T1000 (cell line): ENCODE data around the gene SLC1A5.
"Not testable (repeated sequence)": the region's sequence is repeated elsewhere in the genome, so short reads cannot be mapped to it uniquely, and the experiment has no call there.

ENCODE experiments used
- DNase-seq: peaks from one replicate; lab custom pipeline; 2025; ENCODE audit warnings: mixed read lengths; lab: John Stamatoyannopoulos, UW

The SLC1A5 gene

GRCh38 chr19:46768746-46769145 is 19.6 kb downstream of the SLC1A5 start:
- not testable (repeated sequence) for DNase-seq

- DNase-seq = no peak
These were observed 21.7 kb downstream of the SLC1A5 start for GRCh38 chr19:46766569-46767317.

- DNase-seq = no peak
These were observed 23.5 kb downstream of the SLC1A5 start for GRCh38 chr19:46764817-46765291.

- no peak for DNase-seq
These were observed 26.0 kb downstream of the SLC1A5 start for GRCh38 chr19:46762245-46762890.

- DNase-seq = no peak
These were observed 27.0 kb downstream of the SLC1A5 start for GRCh38 chr19:46761418-46761831.

- not testable (repeated sequence) for DNase-seq
These were observed 27.5 kb downstream of the SLC1A5 start for GRCh38 chr19:46760897-46761296.

GRCh38 chr19:46760363-46760762 is 28.0 kb downstream of the SLC1A5 start:
- DNase-seq = no peak

- DNase-seq = no peak
These were observed 28.5 kb downstream of the SLC1A5 start for GRCh38 chr19:46759817-46760333.

GRCh38 chr19:46759206-46759605 is 29.2 kb downstream of the SLC1A5 start:
- DNase-seq = no peak

GRCh38 chr19:46756544-46756888 is 31.9 kb downstream of the SLC1A5 start:
- no peak for DNase-seq

GRCh38 chr19:46755853-46756543 is 32.4 kb downstream of the SLC1A5 start:
- DNase-seq = no peak

- DNase-seq = no peak
These were observed 33.1 kb downstream of the SLC1A5 start for GRCh38 chr19:46755077-46755852.

GRCh38 chr19:46753420-46754155 is 34.8 kb downstream of the SLC1A5 start:
- no peak for DNase-seq

- peak; percentile 34 for DNase-seq
These were observed 39.9 kb downstream of the SLC1A5 start for GRCh38 chr19:46748325-46749109.

GRCh38 chr19:46746281-46747057 is 41.9 kb downstream of the SLC1A5 start, which contains the start of gene STRN4:
TSS of gene STRN4 (minus strand) at chr19:46746450. CDS start at chr19:46746430, 20 bp downstream.
- no peak for DNase-seq

- no peak for DNase-seq
These were observed 42.7 kb downstream of the SLC1A5 start, which contains the start of gene FKRP for GRCh38 chr19:46745521-46746280. TSS of gene FKRP (plus strand) at chr19:46746057. CDS start at chr19:46755451, 9,394 bp downstream.

GRCh38 chr19:46745030-46745429 is 43.4 kb downstream of the SLC1A5 start:
- DNase-seq = no peak

GRCh38 chr19:46744005-46744691 is 44.2 kb downstream of the SLC1A5 start:
- DNase-seq = no peak
